Measurements from ENCODE around the gene NFATC2.

DNA sequence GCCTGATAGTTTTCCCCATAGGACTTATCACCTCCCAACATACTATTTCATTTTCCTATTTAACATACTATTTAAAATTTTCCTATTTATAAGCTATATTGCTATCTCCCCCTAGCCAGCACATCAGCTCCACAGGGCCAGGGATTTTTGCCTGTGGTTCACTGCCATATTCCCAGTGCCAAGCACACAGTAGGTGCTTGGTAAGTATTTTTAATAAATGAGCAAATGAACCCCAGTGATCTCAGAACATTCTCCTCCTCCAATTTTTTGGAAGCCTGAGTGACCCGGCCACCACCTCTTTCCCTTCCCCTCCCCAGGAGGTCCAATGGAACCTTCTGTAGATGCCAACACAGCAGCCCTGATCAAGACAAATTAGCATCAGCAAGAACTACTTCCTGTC lies 33.3 kb downstream of the NFATC2 start:
- TF ChIP-seq, protein P1, sequence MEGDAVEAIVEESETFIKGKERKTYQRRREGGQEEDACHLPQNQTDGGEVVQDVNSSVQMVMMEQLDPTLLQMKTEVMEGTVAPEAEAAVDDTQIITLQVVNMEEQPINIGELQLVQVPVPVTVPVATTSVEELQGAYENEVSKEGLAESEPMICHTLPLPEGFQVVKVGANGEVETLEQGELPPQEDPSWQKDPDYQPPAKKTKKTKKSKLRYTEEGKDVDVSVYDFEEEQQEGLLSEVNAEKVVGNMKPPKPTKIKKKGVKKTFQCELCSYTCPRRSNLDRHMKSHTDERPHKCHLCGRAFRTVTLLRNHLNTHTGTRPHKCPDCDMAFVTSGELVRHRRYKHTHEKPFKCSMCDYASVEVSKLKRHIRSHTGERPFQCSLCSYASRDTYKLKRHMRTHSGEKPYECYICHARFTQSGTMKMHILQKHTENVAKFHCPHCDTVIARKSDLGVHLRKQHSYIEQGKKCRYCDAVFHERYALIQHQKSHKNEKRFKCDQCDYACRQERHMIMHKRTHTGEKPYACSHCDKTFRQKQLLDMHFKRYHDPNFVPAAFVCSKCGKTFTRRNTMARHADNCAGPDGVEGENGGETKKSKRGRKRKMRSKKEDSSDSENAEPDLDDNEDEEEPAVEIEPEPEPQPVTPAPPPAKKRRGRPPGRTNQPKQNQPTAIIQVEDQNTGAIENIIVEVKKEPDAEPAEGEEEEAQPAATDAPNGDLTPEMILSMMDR (IDR thresholded peaks at IDR 0.05; ENCODE audit: low read depth, low read length, poor library complexity, severe bottlenecking): no peak
- no peak for TF ChIP-seq EZH2phosphoT487 (IDR thresholded peaks at IDR 0.05; ENCODE audit: borderline replicate concordance, low read length)

Measured in DOHH2 (cell line).